CD4-positive, alpha-beta T cell (primary cell): ENCODE data around the gene GPR55. TPM values are rescaled to one million over a fixed set of nuclear protein-coding genes. Genes with fewer than 3 reads are reported as not detected.

Source experiments
- ATAC-seq: fragments of 200-7000 bp; cut with Tn5 transposase; one replicate; pipeline ENCODE4 v1.10.0; 2022; ENCODE audit warnings: mild to moderate bottlenecking; ENCODE audit not compliant: poor library complexity
- CTCF ChIA-PET: fragments of 350-600 bp; sonication (Branson Sonifier 250); formaldehyde crosslinking; loops from one replicate; lab custom pipeline; 2021; ENCODE audit warnings: antibody characterized with exemption, inconsistent platforms; lab: Charles Lee
- POLR2A ChIA-PET: fragments of 350-600 bp; sonication (Branson Sonifier 250); formaldehyde crosslinking; loops from one replicate; lab custom pipeline; 2021; ENCODE audit warnings: antibody characterized with exemption, inconsistent platforms; lab: Charles Lee
- DNase-seq, 14 experiments: peaks; one replicate each; pipeline ENCODE4 v3.0.0-alpha.2; 2013 to 2020; ENCODE audit warnings: mixed read lengths in 2 of 14
- H3K27ac ChIP-seq, 2 donors: one replicate each; pipeline versions ENCODE4 v1.5.1 to v1.7.0; 2013; ENCODE audit warnings: low read length in 2 of 2, low read depth in 1 of 2, mild to moderate bottlenecking in 1 of 2
- H3K27me3 ChIP-seq, 2 experiments: 1 replicate in 1 of 2; 2 replicates in 1 of 2; pipeline versions ENCODE4 v1.6.1 to v1.7.0; 2013; ENCODE audit warnings: low read length in 2 of 2, control low read depth in 1 of 2, mild to moderate bottlenecking in 1 of 2, moderate library complexity in 1 of 2; ENCODE audit not compliant: insufficient read depth in 2 of 2, control insufficient read depth in 1 of 2
- H3K36me3 ChIP-seq: one replicate; pipeline ENCODE4 v1.6.1; 2013; ENCODE audit warnings: low read length, control low read depth; ENCODE audit not compliant: insufficient read depth
- H3K4me1 ChIP-seq: one replicate; pipeline ENCODE4 v1.6.1; 2013; ENCODE audit warnings: low read length, control low read depth; ENCODE audit not compliant: insufficient read depth
- H3K4me3 ChIP-seq: one replicate; pipeline ENCODE4 v1.5.1; 2013; ENCODE audit warnings: mild to moderate bottlenecking, low read length, moderate library complexity
- H3K9me3 ChIP-seq, 2 experiments: 1 replicate in 1 of 2; 2 replicates in 1 of 2; pipeline versions ENCODE4 v1.6.1 to v1.7.0; 2013; ENCODE audit warnings: low read length in 2 of 2, mild to moderate bottlenecking in 2 of 2, control low read depth in 1 of 2, moderate library complexity in 1 of 2; ENCODE audit not compliant: control insufficient read depth in 1 of 2, insufficient read depth in 1 of 2
- H3K27ac Mint-ChIP-seq: one replicate; pipeline ENCODE4 v1.8.0; 2020; ENCODE audit warnings: mixed read lengths
- H3K27me3 Mint-ChIP-seq: one replicate; pipeline ENCODE4 v1.8.0; 2021; ENCODE audit warnings: mixed read lengths
- H3K36me3 Mint-ChIP-seq: one replicate; pipeline ENCODE4 v1.8.0; 2021; ENCODE audit warnings: low read depth, mixed read lengths
- H3K4me1 Mint-ChIP-seq: one replicate; pipeline ENCODE4 v1.8.0; 2021; ENCODE audit warnings: low read depth, mixed read lengths
- H3K4me3 Mint-ChIP-seq: one replicate; pipeline ENCODE4 v1.8.0; 2020; ENCODE audit warnings: mild to moderate bottlenecking, mixed read lengths
- H3K9me3 Mint-ChIP-seq: one replicate; pipeline ENCODE4 v1.8.0; 2020; ENCODE audit warnings: mixed read lengths
- intact Hi-C, 2 experiments: fragments of 100-400 bp; cut with DNase I in 1 of 2; cut with micrococcal nuclease in 1 of 2; formaldehyde crosslinking; loops; one replicate each; pipeline versions ENCODE4 v1.15.1 to v1.9.0; 2023 to 2025; cut with DNase I, micrococcal nuclease
- total RNA-seq, 174 experiments: library from RNA in 2 of 174; stranded (reverse) in 2 of 174; gene quantifications; one replicate each; pipeline ENCODE4 v1.2.3 and lab custom pipeline; 2021 to 2026
- TF ChIP-seq, protein P1 (sequence below): fragments of 200-600 bp; IDR thresholded peaks from one replicate; pipeline ENCODE4 v1.8.0; 2022; ENCODE audit warnings: antibody characterized with exemption, mild to moderate bottlenecking

The GPR55 gene
- total RNA-seq, 2 experiments from 2014 or later, result 2.9 to 3.8 TPM

DNA sequence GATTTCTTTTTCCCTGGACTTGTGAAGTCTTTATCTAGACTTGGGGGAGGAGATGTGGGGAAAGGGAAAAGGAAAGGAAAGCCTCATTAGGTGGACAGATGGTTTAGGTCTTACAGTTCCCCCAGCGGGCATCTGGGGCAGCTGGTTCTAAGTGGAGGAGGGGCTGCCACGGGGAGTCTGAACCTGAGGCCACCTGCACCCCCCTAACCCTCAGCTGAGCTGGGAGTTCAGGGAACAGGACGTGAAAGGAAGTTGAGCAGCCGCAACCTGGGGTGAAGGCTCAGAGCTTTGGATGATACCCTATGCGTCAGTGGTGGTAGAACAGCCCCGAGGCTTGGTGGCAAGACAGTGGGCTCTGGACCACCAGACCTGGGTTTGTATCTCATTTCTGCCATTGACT is 33.5 kb downstream of the GPR55 start:
- no peaks in the 10 kb centered on the region for H3K9me3 ChIP-seq
- peaks cover 17% of the 10 kb centered on the region for H3K4me1 ChIP-seq
- peaks cover 0 to 10% of the 10 kb centered on the region in 2 experiments for H3K27me3 ChIP-seq
- ChIA-PET POLR2A (no interaction called here), CTCF (no interaction called here)
- H3K27ac ChIP-seq, result no peak overlapping the region
- no peak for ATAC-seq
- Mint-ChIP-seq H3K9me3 (no peaks in the 10 kb centered on the region), H3K36me3 (no peaks in the 10 kb centered on the region), H3K4me3 (no peak overlapping the region), H3K27ac (no peak overlapping the region), H3K27me3 (peaks cover 23% of the 10 kb centered on the region), H3K4me1 (peaks cover 16% of the 10 kb centered on the region)
- no peak overlapping the region for H3K4me3 ChIP-seq
- H3K36me3 ChIP-seq, result no peaks in the 10 kb centered on the region
- no peak for DNase-seq
- TF ChIP-seq, protein P1, sequence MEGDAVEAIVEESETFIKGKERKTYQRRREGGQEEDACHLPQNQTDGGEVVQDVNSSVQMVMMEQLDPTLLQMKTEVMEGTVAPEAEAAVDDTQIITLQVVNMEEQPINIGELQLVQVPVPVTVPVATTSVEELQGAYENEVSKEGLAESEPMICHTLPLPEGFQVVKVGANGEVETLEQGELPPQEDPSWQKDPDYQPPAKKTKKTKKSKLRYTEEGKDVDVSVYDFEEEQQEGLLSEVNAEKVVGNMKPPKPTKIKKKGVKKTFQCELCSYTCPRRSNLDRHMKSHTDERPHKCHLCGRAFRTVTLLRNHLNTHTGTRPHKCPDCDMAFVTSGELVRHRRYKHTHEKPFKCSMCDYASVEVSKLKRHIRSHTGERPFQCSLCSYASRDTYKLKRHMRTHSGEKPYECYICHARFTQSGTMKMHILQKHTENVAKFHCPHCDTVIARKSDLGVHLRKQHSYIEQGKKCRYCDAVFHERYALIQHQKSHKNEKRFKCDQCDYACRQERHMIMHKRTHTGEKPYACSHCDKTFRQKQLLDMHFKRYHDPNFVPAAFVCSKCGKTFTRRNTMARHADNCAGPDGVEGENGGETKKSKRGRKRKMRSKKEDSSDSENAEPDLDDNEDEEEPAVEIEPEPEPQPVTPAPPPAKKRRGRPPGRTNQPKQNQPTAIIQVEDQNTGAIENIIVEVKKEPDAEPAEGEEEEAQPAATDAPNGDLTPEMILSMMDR, result no peak
- intact Hi-C loops, result no loop called here

DNA sequence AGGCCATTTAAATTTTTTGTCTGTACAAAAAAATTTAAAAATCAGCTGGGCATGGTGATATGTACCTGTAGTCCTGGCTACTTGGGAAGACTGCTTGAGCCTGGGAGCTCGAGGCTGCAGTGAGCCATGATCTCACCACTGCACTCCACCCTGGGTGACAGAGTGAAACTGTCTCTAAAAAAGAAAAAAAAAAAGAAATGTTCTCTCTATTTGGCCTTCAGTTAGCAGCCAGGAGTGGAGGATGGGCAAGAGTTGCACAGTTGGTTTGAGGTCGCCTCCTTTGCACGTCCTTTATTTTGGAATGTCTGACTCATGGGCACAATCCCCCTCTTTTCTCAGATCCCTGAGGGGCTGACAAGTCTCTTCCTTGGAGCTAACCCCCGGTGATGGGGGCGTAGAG is 34.0 kb downstream of the GPR55 start:
- no peak for ATAC-seq
- H3K36me3 ChIP-seq, result no peaks in the 10 kb centered on the region
- no peak overlapping the region for H3K4me3 ChIP-seq
- TF ChIP-seq, protein P1, result no peak
- peaks cover 16% of the 10 kb centered on the region for H3K4me1 Mint-ChIP-seq
- peaks cover 21% of the 10 kb centered on the region for H3K27me3 Mint-ChIP-seq
- CTCF ChIA-PET, result no interaction called here
- H3K9me3 ChIP-seq, result no peaks in the 10 kb centered on the region
- no peak for DNase-seq
- H3K4me1 ChIP-seq, result peaks cover 17% of the 10 kb centered on the region
- no peak overlapping the region for H3K4me3 Mint-ChIP-seq
- intact Hi-C loops, result no loop called here
- H3K27ac Mint-ChIP-seq, result no peak overlapping the region
- peaks cover 0 to 10% of the 10 kb centered on the region in 2 experiments for H3K27me3 ChIP-seq
- no peak overlapping the region for H3K27ac ChIP-seq
- POLR2A ChIA-PET, result no interaction called here
- H3K36me3 Mint-ChIP-seq, result no peaks in the 10 kb centered on the region
- H3K9me3 Mint-ChIP-seq, result no peaks in the 10 kb centered on the region

DNA sequence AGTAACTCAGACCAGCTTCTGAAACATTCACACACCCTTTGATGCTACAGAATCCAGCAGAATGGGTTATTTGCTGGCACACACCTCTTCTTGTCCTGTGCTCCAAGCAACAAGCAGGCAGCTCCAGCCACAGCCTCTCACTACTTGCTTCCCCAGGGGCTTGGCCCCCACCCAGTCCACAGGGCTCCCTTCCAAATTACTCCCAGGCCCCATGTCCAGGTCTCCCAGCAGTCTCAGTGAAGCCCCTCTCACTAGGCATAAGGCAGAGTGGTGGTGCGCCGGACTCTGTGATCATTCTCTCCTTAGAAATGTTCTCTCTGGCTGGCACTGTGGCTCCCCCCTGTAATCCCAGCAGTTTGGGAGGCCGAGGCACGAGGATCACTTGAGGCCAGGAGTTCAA is 34.4 kb downstream of the GPR55 start:
- Mint-ChIP-seq H3K36me3 (no peaks in the 10 kb centered on the region), H3K4me1 (peaks cover 16% of the 10 kb centered on the region), H3K27me3 (peaks cover 18% of the 10 kb centered on the region), H3K27ac (no peak overlapping the region), H3K4me3 (no peak overlapping the region), H3K9me3 (no peaks in the 10 kb centered on the region)
- peaks cover 16% of the 10 kb centered on the region for H3K4me1 ChIP-seq
- no peaks in the 10 kb centered on the region for H3K36me3 ChIP-seq
- ChIA-PET POLR2A (no interaction called here), CTCF (no interaction called here)
- H3K4me3 ChIP-seq, result no peak overlapping the region
- no peak for DNase-seq
- intact Hi-C loops, result no loop called here
- no peak overlapping the region for H3K27ac ChIP-seq
- ATAC-seq, result no peak
- TF ChIP-seq, protein P1, result no peak
- H3K27me3 ChIP-seq, result peaks cover 0 to 7% of the 10 kb centered on the region in 2 experiments
- no peaks in the 10 kb centered on the region for H3K9me3 ChIP-seq
